ENCODE data around the gene TENM4. TPM values are rescaled to one million over a fixed set of nuclear protein-coding genes. Genes with fewer than 3 reads are reported as not detected.

Gene TENM4
- total and polyA plus RNA-seq, 2 of the 13 experiments (the other 11 are each of a cell fraction or from before 2014, with no cell fraction given) = not detected

- TF ChIP-seq PBX2 (CRISPR knock-in tag; IDR thresholded peaks at IDR 0.05) = no peak
- no peak for TF ChIP-seq ZNF605 (CRISPR knock-in tag; IDR thresholded peaks at IDR 0.05)
- no peak for TF ChIP-seq RFX3 (CRISPR knock-in tag; IDR thresholded peaks at IDR 0.05)
- TF ChIP-seq FUBP1 (CRISPR knock-in tag; IDR thresholded peaks at IDR 0.05; ENCODE audit: borderline replicate concordance) = no peak
- TF ChIP-seq HNRNPK (IDR thresholded peaks at IDR 0.05; ENCODE audit: low read depth, low read length, poor library complexity, severe bottlenecking) = no peak
- no peak for TF ChIP-seq ZNF20 (CRISPR knock-in tag; IDR thresholded peaks at IDR 0.05)
Measured at GRCh38 chr11:78764946-78765345, 675.9 kb downstream of the TENM4 start (continued).

DNA sequence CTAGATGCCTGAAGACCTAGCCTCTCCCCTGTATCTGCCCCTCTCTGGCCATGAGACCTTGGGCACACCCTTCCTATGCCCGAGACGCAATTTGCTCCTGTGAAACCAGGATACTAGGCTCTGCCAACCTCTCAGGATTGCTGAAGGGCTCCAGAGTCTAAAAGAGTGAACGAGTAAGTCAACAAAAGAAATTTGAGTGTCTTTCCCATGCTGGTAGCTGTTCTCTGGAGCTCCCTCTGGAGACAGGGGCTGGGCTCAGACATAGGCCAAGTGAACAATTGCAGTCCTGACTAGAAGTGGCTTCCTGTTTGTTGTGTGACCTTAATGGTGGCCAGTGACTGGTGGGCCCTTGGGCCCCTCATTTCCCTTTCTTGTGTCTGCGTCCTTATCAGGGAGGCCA lies 677.2 kb downstream of the TENM4 start:
- CTCF ChIA-PET (ENCODE audit: low intra/inter-chr PET ratio, low total read pairs) = no interaction called here
- POLR2A ChIA-PET = no interaction called here
- ATAC-seq = no peak
- TF ChIP-seq ATF2 (CRISPR knock-in tag; IDR thresholded peaks at IDR 0.05) = no peak
- no peak for TF ChIP-seq ZMYM3 (CRISPR knock-in tag; IDR thresholded peaks at IDR 0.05)
- no peak for TF ChIP-seq RELA (CRISPR knock-in tag; IDR thresholded peaks at IDR 0.05)
- TF ChIP-seq ATF1 (CRISPR knock-in tag; IDR thresholded peaks at IDR 0.05) = no peak
- TF ChIP-seq FIP1L1 (IDR thresholded peaks at IDR 0.05; ENCODE audit: borderline replicate concordance, insufficient read depth, low read depth, low read length) = no peak
- no peak for TF ChIP-seq REPIN1 (CRISPR knock-in tag; IDR thresholded peaks at IDR 0.05; ENCODE audit: borderline replicate concordance, low read depth)
- no peak for TF ChIP-seq ZBTB49 (CRISPR knock-in tag; IDR thresholded peaks at IDR 0.05; ENCODE audit: borderline replicate concordance)
- TF ChIP-seq ISX (CRISPR knock-in tag; conservative IDR thresholded peaks at IDR 0.05) = no peak
- no peak for TF ChIP-seq TRAFD1 (CRISPR knock-in tag; IDR thresholded peaks at IDR 0.05; ENCODE audit: borderline replicate concordance)

More for the DNA sequence above, 677.2 kb downstream of the TENM4 start:
- intact Hi-C loops (cut with micrococcal nuclease; ENCODE audit: unreplicated experiment) (no loop called here), in situ Hi-C loops (cut with HindIII; ENCODE audit: extremely low pct_ligation_motif_present, low pct_unique_long_range_greater_than_20kb) (no loop called here)
- Histone ChIP-seq H2AFZ (ENCODE audit: low read length) (no peak overlapping the region), H3K4me2 (ENCODE audit: low read depth, low read length) (no peak overlapping the region), H4K20me1 (ENCODE audit: insufficient read depth, low read length) (no peaks in the 10 kb centered on the region), H3K27ac (ENCODE audit: extremely low read length, insufficient read depth, low read length) (no peak overlapping the region), H3K36me3 (replicated peaks in 1 of 2; ENCODE audit: control insufficient read depth in 1 of 2, insufficient read depth in 2 of 2, low read length in 2 of 2) (no peaks in the 10 kb centered on the region), H3K79me2 (ENCODE audit: insufficient read depth, low read length) (no peaks in the 10 kb centered on the region), H3K4me1 (ENCODE audit: insufficient read depth, low read length) (no peaks in the 10 kb centered on the region), H3K27me3 (ENCODE audit: control insufficient read depth in 1 of 2, insufficient read depth in 2 of 2, low read length in 2 of 2) (peaks cover 3 to 4% of the 10 kb centered on the region in 2 experiments; a peak in 2 of 5 replicates), H3K4me3 (replicated peaks in 1 of 3; ENCODE audit: insufficient read depth in 1 of 3, low read depth in 2 of 3, low read length in 3 of 3) (no peak overlapping the region), H3K9ac (ENCODE audit: insufficient read depth, low read depth, low read length) (no peak overlapping the region), H3K9me3 (ENCODE audit: low read length) (no peaks in the 10 kb centered on the region)
- BruUV-seq (replicated peaks) = no TSS peak
- DNase-seq (ENCODE audit: low spot score) (no peak), FAIRE-seq (no peak)
- 31% methylated on average over 4 of the region's 4 CpGs for WGBS (ENCODE audit: low lambda C conversion rate)

Data from HepG2 (cell line).